ENCODE data around the gene ZFYVE9.

Gene ZFYVE9

GRCh38 chr1:52233463-52233862 is 91.6 kb downstream of the ZFYVE9 start:
- DNase-seq: no peak
- TF ChIP-seq GATA1 (IDR thresholded peaks at IDR 0.05; ENCODE audit: low read depth, low read length) (no peak), POLR2A (IDR thresholded peaks at IDR 0.05; ENCODE audit: low read length) (no peak)

GRCh38 chr1:52234014-52234413 is 92.1 kb downstream of the ZFYVE9 start:
- no peak for TF ChIP-seq GATA1 (IDR thresholded peaks at IDR 0.05; ENCODE audit: low read depth, low read length)
- TF ChIP-seq POLR2A (IDR thresholded peaks at IDR 0.05; ENCODE audit: low read length): no peak

GRCh38 chr1:52234708-52235107 is 92.8 kb downstream of the ZFYVE9 start:
- DNase-seq: no peak
- no peak for TF ChIP-seq POLR2A (IDR thresholded peaks at IDR 0.05; ENCODE audit: low read length)
- TF ChIP-seq GATA1 (IDR thresholded peaks at IDR 0.05; ENCODE audit: low read depth, low read length): no peak

More at GRCh38 chr1:52234014-52234413, 92.1 kb downstream of the ZFYVE9 start:
- no peak for DNase-seq

- TF ChIP-seq POLR2A (IDR thresholded peaks at IDR 0.05; ENCODE audit: low read length) (no peak), GATA1 (IDR thresholded peaks at IDR 0.05; ENCODE audit: low read depth, low read length) (no peak)
- no peak for DNase-seq
Observed at GRCh38 chr1:52235646-52236045, 93.8 kb downstream of the ZFYVE9 start.

- no peak for DNase-seq
- TF ChIP-seq POLR2A (IDR thresholded peaks at IDR 0.05; ENCODE audit: low read length): no peak
- TF ChIP-seq GATA1 (IDR thresholded peaks at IDR 0.05; ENCODE audit: low read depth, low read length): no peak
Observed at GRCh38 chr1:52237430-52237829, 95.5 kb downstream of the ZFYVE9 start.

- no peak for DNase-seq
- TF ChIP-seq POLR2A (IDR thresholded peaks at IDR 0.05; ENCODE audit: low read length): no peak
- no peak for TF ChIP-seq GATA1 (IDR thresholded peaks at IDR 0.05; ENCODE audit: low read depth, low read length)
Observed at GRCh38 chr1:52238474-52238873, 96.6 kb downstream of the ZFYVE9 start.

GRCh38 chr1:52238887-52239707 is 97.2 kb downstream of the ZFYVE9 start:
- TF ChIP-seq POLR2A (IDR thresholded peaks at IDR 0.05; ENCODE audit: low read length) (no peak), GATA1 (IDR thresholded peaks at IDR 0.05; ENCODE audit: low read depth, low read length) (no peak)
- DNase-seq: no peak

- DNase-seq: no peak
- TF ChIP-seq POLR2A (IDR thresholded peaks at IDR 0.05; ENCODE audit: low read length): no peak
- no peak for TF ChIP-seq GATA1 (IDR thresholded peaks at IDR 0.05; ENCODE audit: low read depth, low read length)
Observed at GRCh38 chr1:52239708-52240001, 97.8 kb downstream of the ZFYVE9 start.

- no peak for DNase-seq
- TF ChIP-seq POLR2A (IDR thresholded peaks at IDR 0.05; ENCODE audit: low read length): no peak
- no peak for TF ChIP-seq GATA1 (IDR thresholded peaks at IDR 0.05; ENCODE audit: low read depth, low read length)
Observed at GRCh38 chr1:52240592-52241210, 98.8 kb downstream of the ZFYVE9 start.

- no peak for DNase-seq
- TF ChIP-seq GATA1 (IDR thresholded peaks at IDR 0.05; ENCODE audit: low read depth, low read length): no peak
- no peak for TF ChIP-seq POLR2A (IDR thresholded peaks at IDR 0.05; ENCODE audit: low read length)
Observed at GRCh38 chr1:52243221-52243987, 101.5 kb downstream of the ZFYVE9 start.

- no peak for TF ChIP-seq POLR2A (IDR thresholded peaks at IDR 0.05; ENCODE audit: low read length)
- no peak for TF ChIP-seq GATA1 (IDR thresholded peaks at IDR 0.05; ENCODE audit: low read depth, low read length)
- DNase-seq: no peak
Observed at GRCh38 chr1:52249831-52250230, 107.9 kb downstream of the ZFYVE9 start.

- TF ChIP-seq POLR2A (IDR thresholded peaks at IDR 0.05; ENCODE audit: low read length) (no peak), GATA1 (IDR thresholded peaks at IDR 0.05; ENCODE audit: low read depth, low read length) (no peak)
- DNase-seq: no peak
Observed at GRCh38 chr1:52253421-52253820, 111.5 kb downstream of the ZFYVE9 start.

GRCh38 chr1:52259886-52260285 is 118.0 kb downstream of the ZFYVE9 start:
- no peak for DNase-seq
- TF ChIP-seq POLR2A (IDR thresholded peaks at IDR 0.05; ENCODE audit: low read length): no peak
- no peak for TF ChIP-seq GATA1 (IDR thresholded peaks at IDR 0.05; ENCODE audit: low read depth, low read length)

- TF ChIP-seq GATA1 (IDR thresholded peaks at IDR 0.05; ENCODE audit: low read depth, low read length) (no peak), POLR2A (IDR thresholded peaks at IDR 0.05; ENCODE audit: low read length) (no peak)
- no peak for DNase-seq
Observed at GRCh38 chr1:52263153-52263910, 121.4 kb downstream of the ZFYVE9 start.

Measured in erythroblast (primary cell).